MCF 10A (cell line): ENCODE data around the gene LACTB. TPM values are rescaled to one million over a fixed set of nuclear protein-coding genes. Genes with fewer than 3 reads are reported as not detected.

Source experiments
- BruUV-seq: library from RNA; stranded (reverse); fragments of 400-500 nt; replicated peaks from 2 replicates; lab custom pipeline; 2021; lab: Mats Ljungman, UMichigan
- CTCF ChIA-PET: fragments of 300-600 bp; sonication (Branson Sonifier 250); formaldehyde crosslinking; extraction: SDS; loops from one replicate; lab custom pipeline; 2021; ENCODE audit warnings: antibody characterized with exemption, inconsistent platforms; lab: Yijun Ruan, JAX
- POLR2A ChIA-PET: fragments of 300-600, 350-650 bp; sonication (Branson Sonifier 250); formaldehyde crosslinking; extraction: SDS; loops from one replicate; lab custom pipeline; 2020; ENCODE audit warnings: antibody characterized with exemption, inconsistent platforms; lab: Yijun Ruan, JAX
- DNase-seq: peaks from one replicate; pipeline ENCODE4 v3.0.0-alpha.2; 2018; ENCODE audit not compliant: unreplicated experiment
- H3K27ac Mint-ChIP-seq: one replicate; pipeline ENCODE4 v1.8.0; 2022; ENCODE audit warnings: mild to moderate bottlenecking, low read depth, mixed read lengths; ENCODE audit not compliant: unreplicated experiment
- H3K27me3 Mint-ChIP-seq: one replicate; pipeline ENCODE4 v1.8.0; 2022; ENCODE audit warnings: mixed read lengths; ENCODE audit not compliant: insufficient read depth, unreplicated experiment
- H3K36me3 Mint-ChIP-seq: one replicate; pipeline ENCODE4 v1.8.0; 2022; ENCODE audit warnings: mild to moderate bottlenecking, moderate library complexity, mixed read lengths; ENCODE audit not compliant: insufficient read depth, unreplicated experiment
- H3K4me1 Mint-ChIP-seq: one replicate; pipeline ENCODE4 v1.8.0; 2022; ENCODE audit warnings: mixed read lengths; ENCODE audit not compliant: insufficient read depth, unreplicated experiment
- H3K4me3 Mint-ChIP-seq: one replicate; pipeline ENCODE4 v1.8.0; 2022; ENCODE audit warnings: mild to moderate bottlenecking, moderate library complexity, mixed read lengths; ENCODE audit not compliant: unreplicated experiment
- H3K9me3 Mint-ChIP-seq: one replicate; pipeline ENCODE4 v1.8.0; 2022; ENCODE audit warnings: mixed read lengths; ENCODE audit not compliant: unreplicated experiment
- CTCF ChIP-seq: fragments of 200-600 bp; IDR thresholded peaks from one replicate; pipeline ENCODE4 v1.8.0; 2022; ENCODE audit warnings: antibody characterized with exemption, mild to moderate bottlenecking; ENCODE audit not compliant: unreplicated experiment
- intact Hi-C: fragments of 100-400 bp; cut with micrococcal nuclease; formaldehyde crosslinking; loops from 2 replicates; pipeline ENCODE4 v1.14.1; 2022
- total RNA-seq: library from RNA; stranded (reverse); gene quantifications from 2 replicates; pipeline ENCODE4 v1.2.3, GENCODE V29; 2022

Gene LACTB
- total RNA-seq, 1 experiment from 2014 or later: 9.9 TPM

GRCh38 chr15:63140936-63141335 lies 19.3 kb downstream of the LACTB start:
- ChIA-PET POLR2A (no interaction called here), CTCF (no interaction called here)
- Mint-ChIP-seq H3K4me1 (peaks cover 9% of the 10 kb centered on the region), H3K27ac (no peak overlapping the region), H3K4me3 (no peak overlapping the region), H3K9me3 (no peaks in the 10 kb centered on the region), H3K27me3 (no peaks in the 10 kb centered on the region), H3K36me3 (peaks cover 19% of the 10 kb centered on the region)
- no peak for TF ChIP-seq CTCF
- no TSS peak for BruUV-seq
- intact Hi-C loops: no loop called here
- DNase-seq: no peak

GRCh38 chr15:63145426-63145825 lies 23.8 kb downstream of the LACTB start:
- peaks cover 6% of the 10 kb centered on the region for H3K4me1 Mint-ChIP-seq
- DNase-seq: no peak
- no peaks in the 10 kb centered on the region for H3K9me3 Mint-ChIP-seq
- no peak overlapping the region for H3K4me3 Mint-ChIP-seq
- H3K27ac Mint-ChIP-seq: no peak overlapping the region
- H3K27me3 Mint-ChIP-seq: no peaks in the 10 kb centered on the region
- CTCF ChIA-PET: no interaction called here
- POLR2A ChIA-PET: interaction anchor here (0.7 to 9.3 kb wide), 3 partner anchors 10 to 1298 kb away, joined by 3 to 90 read pairs (median 3); no protein-coding TSS in a partner anchor
- no TSS peak for BruUV-seq
- intact Hi-C loops: no loop called here
- TF ChIP-seq CTCF: no peak
- H3K36me3 Mint-ChIP-seq: peaks cover 48% of the 10 kb centered on the region

- H3K4me1 Mint-ChIP-seq: peaks cover 6% of the 10 kb centered on the region
- H3K9me3 Mint-ChIP-seq: no peaks in the 10 kb centered on the region
- no peak overlapping the region for H3K4me3 Mint-ChIP-seq
- no TSS peak for BruUV-seq
- POLR2A ChIA-PET: interaction anchor here (0.9 to 9.3 kb wide), 6 partner anchors 8 to 317 kb away, joined by 3 to 90 read pairs (median 4); partner anchors contain the start of gene RPS27L
- intact Hi-C loops: no loop called here
- CTCF ChIA-PET: interaction anchor here (0.5 to 1.2 kb wide), 6 partner anchors 10 to 131 kb away, joined by 3 to 4 read pairs (median 3); partner anchors contain the start of genes APH1B and RPS27L
- H3K27ac Mint-ChIP-seq: no peak overlapping the region
- no peak for TF ChIP-seq CTCF
- no peak for DNase-seq
- peaks cover 58% of the 10 kb centered on the region for H3K36me3 Mint-ChIP-seq
- no peaks in the 10 kb centered on the region for H3K27me3 Mint-ChIP-seq
Observed at GRCh38 chr15:63146684-63147083, 25.0 kb downstream of the LACTB start.

GRCh38 chr15:63151665-63152064 lies 30.0 kb downstream of the LACTB start:
- Mint-ChIP-seq H3K36me3 (peaks cover 93% of the 10 kb centered on the region), H3K27me3 (no peaks in the 10 kb centered on the region), H3K9me3 (no peaks in the 10 kb centered on the region), H3K4me3 (no peak overlapping the region), H3K27ac (no peak overlapping the region), H3K4me1 (peaks cover 6% of the 10 kb centered on the region)
- ChIA-PET CTCF (interaction anchor here (0.5 to 1.8 kb wide), 4 partner anchors 16 to 428 kb away, joined by 3 to 4 read pairs (median 4); no protein-coding TSS in a partner anchor), POLR2A (interaction anchor here (1.2 to 9.3 kb wide), 3 partner anchors 16 to 341 kb away, joined by 3 to 90 read pairs (median 4); no protein-coding TSS in a partner anchor)
- no TSS peak for BruUV-seq
- no peak for TF ChIP-seq CTCF
- no peak for DNase-seq
- intact Hi-C loops: no loop called here
